ENCODE data around the gene MUC2.

DNA sequence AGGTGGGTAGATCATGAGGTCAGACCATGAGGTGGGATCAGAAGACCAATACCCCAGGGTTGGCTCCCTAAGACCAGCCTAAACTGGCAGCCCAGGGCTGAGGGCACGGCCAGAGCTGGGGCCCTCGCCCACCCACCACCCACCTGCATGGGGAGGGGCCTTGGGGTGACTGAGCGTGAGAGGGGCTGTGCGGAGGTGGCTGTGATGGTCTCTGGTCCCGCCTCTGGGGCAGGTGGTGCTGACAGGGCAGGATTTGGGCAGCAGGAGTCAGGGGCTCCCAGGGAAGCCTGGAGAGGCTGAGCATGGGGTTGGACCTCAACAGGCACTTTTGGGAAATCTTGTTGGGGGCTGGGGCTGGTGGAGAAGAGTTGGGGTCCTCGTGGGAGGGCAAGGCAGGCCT, 43.3 kb downstream of the MUC2 start:
- TF ChIP-seq, protein P1, sequence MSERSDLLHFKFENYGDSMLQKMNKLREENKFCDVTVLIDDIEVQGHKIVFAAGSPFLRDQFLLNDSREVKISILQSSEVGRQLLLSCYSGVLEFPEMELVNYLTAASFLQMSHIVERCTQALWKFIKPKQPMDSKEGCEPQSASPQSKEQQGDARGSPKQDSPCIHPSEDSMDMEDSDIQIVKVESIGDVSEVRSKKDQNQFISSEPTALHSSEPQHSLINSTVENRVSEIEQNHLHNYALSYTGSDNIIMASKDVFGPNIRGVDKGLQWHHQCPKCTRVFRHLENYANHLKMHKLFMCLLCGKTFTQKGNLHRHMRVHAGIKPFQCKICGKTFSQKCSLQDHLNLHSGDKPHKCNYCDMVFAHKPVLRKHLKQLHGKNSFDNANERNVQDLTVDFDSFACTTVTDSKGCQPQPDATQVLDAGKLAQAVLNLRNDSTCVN (CRISPR knock-in tag; IDR thresholded peaks at IDR 0.05) = no peak
- TF ChIP-seq, protein P2, sequence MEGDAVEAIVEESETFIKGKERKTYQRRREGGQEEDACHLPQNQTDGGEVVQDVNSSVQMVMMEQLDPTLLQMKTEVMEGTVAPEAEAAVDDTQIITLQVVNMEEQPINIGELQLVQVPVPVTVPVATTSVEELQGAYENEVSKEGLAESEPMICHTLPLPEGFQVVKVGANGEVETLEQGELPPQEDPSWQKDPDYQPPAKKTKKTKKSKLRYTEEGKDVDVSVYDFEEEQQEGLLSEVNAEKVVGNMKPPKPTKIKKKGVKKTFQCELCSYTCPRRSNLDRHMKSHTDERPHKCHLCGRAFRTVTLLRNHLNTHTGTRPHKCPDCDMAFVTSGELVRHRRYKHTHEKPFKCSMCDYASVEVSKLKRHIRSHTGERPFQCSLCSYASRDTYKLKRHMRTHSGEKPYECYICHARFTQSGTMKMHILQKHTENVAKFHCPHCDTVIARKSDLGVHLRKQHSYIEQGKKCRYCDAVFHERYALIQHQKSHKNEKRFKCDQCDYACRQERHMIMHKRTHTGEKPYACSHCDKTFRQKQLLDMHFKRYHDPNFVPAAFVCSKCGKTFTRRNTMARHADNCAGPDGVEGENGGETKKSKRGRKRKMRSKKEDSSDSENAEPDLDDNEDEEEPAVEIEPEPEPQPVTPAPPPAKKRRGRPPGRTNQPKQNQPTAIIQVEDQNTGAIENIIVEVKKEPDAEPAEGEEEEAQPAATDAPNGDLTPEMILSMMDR (IDR thresholded peaks at IDR 0.05 in 2 of 3, conservative IDR thresholded peaks at IDR 0.05 in 1 of 3; ENCODE audit: insufficient read depth in 2 of 3, low read depth in 1 of 3, low read length in 3 of 3) = no peak
- TF ChIP-seq, protein P3, sequence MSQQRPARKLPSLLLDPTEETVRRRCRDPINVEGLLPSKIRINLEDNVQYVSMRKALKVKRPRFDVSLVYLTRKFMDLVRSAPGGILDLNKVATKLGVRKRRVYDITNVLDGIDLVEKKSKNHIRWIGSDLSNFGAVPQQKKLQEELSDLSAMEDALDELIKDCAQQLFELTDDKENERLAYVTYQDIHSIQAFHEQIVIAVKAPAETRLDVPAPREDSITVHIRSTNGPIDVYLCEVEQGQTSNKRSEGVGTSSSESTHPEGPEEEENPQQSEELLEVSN (IDR thresholded peaks at IDR 0.05; ENCODE audit: borderline replicate concordance in 1 of 2, extremely low read depth in 1 of 2, insufficient read depth in 1 of 2, insufficient read length in 1 of 2, low read depth in 1 of 2, low read length in 1 of 2, poor library complexity in 1 of 2, severe bottlenecking in 1 of 2) = no peak
- TF ChIP-seq HMG20A (CRISPR knock-in tag; conservative IDR thresholded peaks at IDR 0.05) (no peak), ZBTB1 (CRISPR knock-in tag; IDR thresholded peaks at IDR 0.05; ENCODE audit: borderline replicate concordance, low read depth) (no peak), CTBP1 (IDR thresholded peaks at IDR 0.05; ENCODE audit: borderline replicate concordance) (no peak), CBFB (CRISPR knock-in tag; IDR thresholded peaks at IDR 0.05) (no peak), ZNF124 (CRISPR knock-in tag; IDR thresholded peaks at IDR 0.05) (no peak), CBFA2T3 (IDR thresholded peaks at IDR 0.05) (no peak), FOXK2 (conservative IDR thresholded peaks at IDR 0.05 in 1 of 2, IDR thresholded peaks at IDR 0.05 in 1 of 2; ENCODE audit: low read depth in 2 of 2) (no peak), CREB1 (IDR thresholded peaks at IDR 0.05) (no peak), CREB1 (CRISPR knock-in tag; IDR thresholded peaks at IDR 0.05) (no peak)
- TF ChIP-seq, protein P4, sequence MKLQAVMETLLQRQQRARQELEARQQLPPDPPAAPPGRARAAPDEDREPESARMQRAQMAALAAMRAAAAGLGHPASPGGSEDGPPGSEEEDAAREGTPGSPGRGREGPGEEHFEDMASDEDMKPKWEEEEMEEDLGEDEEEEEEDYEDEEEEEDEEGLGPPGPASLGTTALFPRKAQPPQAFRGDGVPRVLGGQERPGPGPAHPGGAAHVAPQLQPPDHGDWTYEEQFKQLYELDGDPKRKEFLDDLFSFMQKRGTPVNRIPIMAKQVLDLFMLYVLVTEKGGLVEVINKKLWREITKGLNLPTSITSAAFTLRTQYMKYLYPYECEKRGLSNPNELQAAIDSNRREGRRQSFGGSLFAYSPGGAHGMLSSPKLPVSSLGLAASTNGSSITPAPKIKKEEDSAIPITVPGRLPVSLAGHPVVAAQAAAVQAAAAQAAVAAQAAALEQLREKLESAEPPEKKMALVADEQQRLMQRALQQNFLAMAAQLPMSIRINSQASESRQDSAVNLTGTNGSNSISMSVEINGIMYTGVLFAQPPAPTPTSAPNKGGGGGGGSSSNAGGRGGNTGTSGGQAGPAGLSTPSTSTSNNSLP (IDR thresholded peaks at IDR 0.05; ENCODE audit: borderline replicate concordance, low read depth, low read length) = no peak
